HCT116 (cell line): ENCODE data around the gene JAK1.

Experiments used
- CTCF ChIP-seq, 3 experiments: fragments of 200-600 bp in 1 of 3; sonication (generic) in 1 of 3; IDR thresholded peaks in 2 of 3; conservative IDR thresholded peaks in 1 of 3; 2 replicates each; pipeline ENCODE4 v1.5.1; 2012 to 2017; ENCODE audit warnings: low read depth in 2 of 3, low read length in 2 of 3, antibody characterized with exemption in 1 of 3, borderline replicate concordance in 1 of 3, control low read depth in 1 of 3, mild to moderate bottlenecking in 1 of 3, mixed read lengths in 1 of 3, mixed run types in 1 of 3, moderate library complexity in 1 of 3; ENCODE audit not compliant: insufficient read depth in 1 of 3
- EZH2 ChIP-seq: fragments of 200-600 bp; sonication (generic); IDR thresholded peaks from 2 replicates; pipeline ENCODE4 v1.6.1; 2017; ENCODE audit warnings: antibody characterized with exemption, mixed run types

- TF ChIP-seq CTCF (IDR thresholded peaks at IDR 0.05 in 2 of 3, conservative IDR thresholded peaks at IDR 0.05 in 1 of 3; ENCODE audit: borderline replicate concordance in 1 of 3, insufficient read depth in 1 of 3, low read depth in 2 of 3, low read length in 2 of 3) (no peak), EZH2 (no peak)
Measured at GRCh38 chr1:64887689-64888217, 78.6 kb downstream of the JAK1 start.
